Measurements from ENCODE around the gene NAP1L5.

GRCh38 chr4:88660446-88661294 lies 37.0 kb downstream of the NAP1L5 start:
- no peak for TF ChIP-seq CTCF (conservative IDR thresholded peaks at IDR 0.05; ENCODE audit: low read length)
- TF ChIP-seq EZH2phosphoT487 (IDR thresholded peaks at IDR 0.05; ENCODE audit: borderline replicate concordance, low read depth, low read length): no peak
